ENCODE measurements around the gene DNAJA3.

DNAJA3 gene

DNA sequence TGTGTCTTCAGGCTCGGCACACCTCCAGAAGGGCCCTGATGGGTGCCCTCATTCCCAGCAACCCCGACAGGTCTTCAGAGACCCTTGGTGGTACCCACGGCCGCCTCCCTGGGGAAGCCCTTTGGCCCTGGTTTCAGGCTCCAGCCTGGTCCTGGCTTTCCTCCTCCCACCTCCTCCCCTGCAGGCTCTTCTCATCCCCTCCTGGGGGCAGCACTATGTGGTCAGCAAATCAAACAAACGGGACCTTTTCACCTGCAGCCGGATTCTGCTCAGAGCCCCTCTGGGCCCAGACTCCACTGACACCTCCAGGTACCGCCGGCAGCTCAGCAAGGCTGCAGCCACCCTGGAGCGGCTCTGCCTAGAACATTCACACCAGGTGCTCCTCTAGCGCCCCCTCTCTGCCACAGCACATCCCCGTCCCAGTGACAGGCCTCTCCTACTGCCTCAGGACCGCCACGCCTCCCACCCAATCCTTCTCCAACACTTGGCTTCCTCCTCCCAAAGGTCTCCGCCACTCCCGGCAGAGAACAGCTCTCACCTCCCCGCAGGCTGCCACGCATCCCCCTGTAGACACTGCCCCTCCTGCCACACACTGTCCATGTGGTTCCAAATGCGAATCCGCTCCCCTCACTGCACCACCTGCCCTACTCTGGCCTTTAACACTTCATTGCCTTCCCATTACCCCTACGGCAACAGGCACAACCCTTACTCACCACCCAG, 21.3 kb upstream of the DNAJA3 start:
- Mint-ChIP-seq H3K27ac (ENCODE audit: low read depth) (peak overlapping the region; percentile 81), H3K27me3 (no peaks in the 10 kb centered on the region), H3K9me3 (no peaks in the 10 kb centered on the region), H3K4me1 (peaks cover 34% of the 10 kb centered on the region), H3K4me3 (peak overlapping the region; percentile 51), H3K36me3 (ENCODE audit: insufficient read depth) (peaks cover 96% of the 10 kb centered on the region)
- ATAC-seq (replicated peaks; ENCODE audit: extremely low read depth, poor library complexity, severe bottlenecking) (peak; percentile 29), DNase-seq (ENCODE audit: low spot score in 2 of 2) (peak in 1 of 2 donors; percentile 32)

- peak overlapping the region; percentile 51 for H3K4me3 Mint-ChIP-seq
- no peaks in the 10 kb centered on the region for H3K9me3 Mint-ChIP-seq
- no peaks in the 10 kb centered on the region for H3K27me3 Mint-ChIP-seq
- peaks cover 93% of the 10 kb centered on the region for H3K36me3 Mint-ChIP-seq (ENCODE audit: insufficient read depth)
- peak overlapping the region; percentile 81 for H3K27ac Mint-ChIP-seq (ENCODE audit: low read depth)
- DNase-seq (ENCODE audit: low spot score in 2 of 2) (peak in 1 of 2 donors; percentile 11), ATAC-seq (replicated peaks; ENCODE audit: extremely low read depth, poor library complexity, severe bottlenecking) (no peak)
- peaks cover 28% of the 10 kb centered on the region for H3K4me1 Mint-ChIP-seq
Observed at GRCh38 chr16:4404967-4405696, 20.5 kb upstream of the DNAJA3 start.

- Mint-ChIP-seq H3K4me1 (peaks cover 30% of the 10 kb centered on the region), H3K4me3 (no peak overlapping the region), H3K9me3 (no peaks in the 10 kb centered on the region), H3K27ac (ENCODE audit: low read depth) (peak overlapping the region; percentile 29), H3K36me3 (ENCODE audit: insufficient read depth) (peaks cover 91% of the 10 kb centered on the region), H3K27me3 (no peaks in the 10 kb centered on the region)
- ATAC-seq (replicated peaks; ENCODE audit: extremely low read depth, poor library complexity, severe bottlenecking) (no peak), DNase-seq (ENCODE audit: low spot score in 2 of 2) (no peak)
Observed at GRCh38 chr16:4407543-4408322, 17.9 kb upstream of the DNAJA3 start.

- Mint-ChIP-seq H3K4me3 (no peak overlapping the region), H3K9me3 (no peaks in the 10 kb centered on the region), H3K27ac (ENCODE audit: low read depth) (no peak overlapping the region), H3K36me3 (ENCODE audit: insufficient read depth) (peaks cover 91% of the 10 kb centered on the region), H3K27me3 (no peaks in the 10 kb centered on the region), H3K4me1 (peaks cover 30% of the 10 kb centered on the region)
- DNase-seq (ENCODE audit: low spot score in 2 of 2) (no peak), ATAC-seq (replicated peaks; ENCODE audit: extremely low read depth, poor library complexity, severe bottlenecking) (no peak)
Observed at GRCh38 chr16:4408323-4408690, 17.4 kb upstream of the DNAJA3 start.

- peaks cover 32% of the 10 kb centered on the region for H3K4me1 Mint-ChIP-seq
- no peaks in the 10 kb centered on the region for H3K9me3 Mint-ChIP-seq
- H3K27ac Mint-ChIP-seq (ENCODE audit: low read depth), result no peak overlapping the region
- H3K27me3 Mint-ChIP-seq, result no peaks in the 10 kb centered on the region
- no peak for ATAC-seq (replicated peaks; ENCODE audit: extremely low read depth, poor library complexity, severe bottlenecking)
- DNase-seq (ENCODE audit: low spot score in 2 of 2), result peak in 1 of 2 donors; percentile 13
- H3K36me3 Mint-ChIP-seq (ENCODE audit: insufficient read depth), result peaks cover 87% of the 10 kb centered on the region
- H3K4me3 Mint-ChIP-seq, result no peak overlapping the region
Observed at GRCh38 chr16:4409081-4409932, 16.4 kb upstream of the DNAJA3 start.

- Mint-ChIP-seq H3K4me1 (peaks cover 37% of the 10 kb centered on the region), H3K4me3 (peak overlapping the region; percentile 49), H3K36me3 (ENCODE audit: insufficient read depth) (peaks cover 84% of the 10 kb centered on the region), H3K27ac (ENCODE audit: low read depth) (no peak overlapping the region), H3K27me3 (no peaks in the 10 kb centered on the region), H3K9me3 (no peaks in the 10 kb centered on the region)
- DNase-seq (ENCODE audit: low spot score in 2 of 2) (no peak), ATAC-seq (replicated peaks; ENCODE audit: extremely low read depth, poor library complexity, severe bottlenecking) (no peak)
Observed at GRCh38 chr16:4410335-4411075, 15.2 kb upstream of the DNAJA3 start.

DNA sequence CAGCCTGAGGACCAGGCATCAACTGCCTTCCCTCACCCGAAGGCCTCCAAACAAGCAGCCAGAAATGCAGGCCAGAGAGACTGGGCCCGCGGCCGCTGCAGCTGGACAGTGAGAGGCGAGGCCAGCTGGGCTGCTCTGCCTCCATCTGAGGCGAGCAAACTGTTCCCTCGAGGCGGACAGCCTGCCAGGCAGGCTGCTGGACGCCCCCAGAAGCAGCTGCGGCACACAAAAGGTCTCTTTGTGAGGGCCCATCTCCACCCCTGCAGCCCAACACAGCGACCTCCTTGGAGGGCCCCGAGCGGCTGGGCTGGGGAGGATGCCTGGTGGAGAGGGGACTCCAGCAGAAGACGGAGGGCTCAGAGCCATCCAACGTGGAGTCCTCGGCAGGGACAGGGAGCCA, 14.0 kb upstream of the DNAJA3 start:
- Mint-ChIP-seq H3K27me3 (no peaks in the 10 kb centered on the region), H3K9me3 (no peaks in the 10 kb centered on the region), H3K4me3 (peak overlapping the region; percentile 29), H3K27ac (ENCODE audit: low read depth) (no peak overlapping the region), H3K36me3 (ENCODE audit: insufficient read depth) (peaks cover 78% of the 10 kb centered on the region), H3K4me1 (peaks cover 36% of the 10 kb centered on the region)
- DNase-seq (ENCODE audit: low spot score in 2 of 2), result no peak
- no peak for ATAC-seq (replicated peaks; ENCODE audit: extremely low read depth, poor library complexity, severe bottlenecking)

GRCh38 chr16:4412159-4412558, 13.5 kb upstream of the DNAJA3 start:
- peak overlapping the region; percentile 35 for H3K27ac Mint-ChIP-seq (ENCODE audit: low read depth)
- no peak for DNase-seq (ENCODE audit: low spot score in 2 of 2)
- H3K27me3 Mint-ChIP-seq, result no peaks in the 10 kb centered on the region
- peaks cover 40% of the 10 kb centered on the region for H3K4me1 Mint-ChIP-seq
- peaks cover 77% of the 10 kb centered on the region for H3K36me3 Mint-ChIP-seq (ENCODE audit: insufficient read depth)
- H3K9me3 Mint-ChIP-seq, result no peaks in the 10 kb centered on the region
- peak overlapping the region; percentile 34 for H3K4me3 Mint-ChIP-seq
- ATAC-seq (replicated peaks; ENCODE audit: extremely low read depth, poor library complexity, severe bottlenecking), result no peak

- Mint-ChIP-seq H3K4me3 (peak overlapping the region; percentile 34), H3K9me3 (no peaks in the 10 kb centered on the region), H3K27ac (ENCODE audit: low read depth) (peak overlapping the region; percentile 35), H3K4me1 (peaks cover 40% of the 10 kb centered on the region), H3K36me3 (ENCODE audit: insufficient read depth) (peaks cover 70% of the 10 kb centered on the region), H3K27me3 (no peaks in the 10 kb centered on the region)
- ATAC-seq (replicated peaks; ENCODE audit: extremely low read depth, poor library complexity, severe bottlenecking), result no peak
- DNase-seq (ENCODE audit: low spot score in 2 of 2), result no peak
Observed at GRCh38 chr16:4412854-4413253, 12.8 kb upstream of the DNAJA3 start.

DNA sequence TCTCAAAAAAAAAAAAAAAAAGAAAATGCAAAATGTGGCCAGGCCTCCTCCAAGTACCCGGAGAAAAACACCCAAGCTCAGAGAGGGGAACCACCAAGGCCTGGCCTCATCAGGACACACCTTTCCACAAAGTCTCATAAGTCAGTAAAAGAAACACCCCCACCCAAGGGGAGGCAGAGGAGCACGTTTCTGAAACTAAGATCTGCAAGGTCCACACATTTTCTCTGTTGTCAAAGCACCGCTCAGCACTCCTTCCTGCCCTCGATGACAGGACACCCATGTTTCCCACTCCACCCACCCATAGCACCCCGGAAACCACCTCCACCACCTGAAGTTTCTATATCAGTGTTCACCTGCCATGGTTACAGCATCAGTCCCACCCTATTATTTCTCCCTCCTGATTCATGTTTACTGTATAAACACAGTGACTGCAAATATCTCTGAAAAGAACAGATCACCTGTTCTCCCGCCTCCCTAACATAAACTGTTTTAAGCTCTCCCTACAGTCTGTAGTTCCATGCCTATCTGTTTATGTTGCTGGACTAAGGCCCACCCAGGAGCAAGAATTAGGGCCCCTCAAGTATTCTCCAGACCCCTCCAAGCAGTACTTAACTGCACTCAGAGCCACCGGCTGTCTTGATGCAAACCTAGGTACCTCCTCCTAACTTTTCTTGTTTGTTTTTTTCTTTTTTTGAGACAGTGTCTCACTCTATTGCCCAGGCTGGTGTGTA, 11.3 kb upstream of the DNAJA3 start:
- Mint-ChIP-seq H3K27me3 (no peaks in the 10 kb centered on the region), H3K4me3 (peak overlapping the region; percentile 93), H3K36me3 (ENCODE audit: insufficient read depth) (peaks cover 59% of the 10 kb centered on the region), H3K4me1 (peaks cover 40% of the 10 kb centered on the region), H3K27ac (ENCODE audit: low read depth) (peak overlapping the region; percentile 97), H3K9me3 (no peaks in the 10 kb centered on the region)
- DNase-seq (ENCODE audit: low spot score in 2 of 2), result peak; percentile 54 to 79
- peak; percentile 65 for ATAC-seq (replicated peaks; ENCODE audit: extremely low read depth, poor library complexity, severe bottlenecking)

GRCh38 chr16:4415538-4416199, 10.0 kb upstream of the DNAJA3 start:
- H3K27me3 Mint-ChIP-seq, result no peaks in the 10 kb centered on the region
- peaks cover 48% of the 10 kb centered on the region for H3K36me3 Mint-ChIP-seq (ENCODE audit: insufficient read depth)
- H3K4me1 Mint-ChIP-seq, result peaks cover 34% of the 10 kb centered on the region
- H3K9me3 Mint-ChIP-seq, result no peaks in the 10 kb centered on the region
- H3K4me3 Mint-ChIP-seq, result peak overlapping the region; percentile 93
- ATAC-seq (replicated peaks; ENCODE audit: extremely low read depth, poor library complexity, severe bottlenecking), result peak; percentile 1
- peak overlapping the region; percentile 97 for H3K27ac Mint-ChIP-seq (ENCODE audit: low read depth)
- DNase-seq (ENCODE audit: low spot score in 2 of 2), result peak; percentile 49 to 60

Measured in central memory CD8-positive, alpha-beta T cell (primary cell).